ENCODE data around the gene KHSRP. TPM values are rescaled to one million over a fixed set of nuclear protein-coding genes. Genes with fewer than 3 reads are reported as not detected.

KHSRP gene
- total and polyA plus RNA-seq, 2 of the 4 experiments (the other 2 are of a cell fraction) = 31.9 to 93.7 TPM

DNA sequence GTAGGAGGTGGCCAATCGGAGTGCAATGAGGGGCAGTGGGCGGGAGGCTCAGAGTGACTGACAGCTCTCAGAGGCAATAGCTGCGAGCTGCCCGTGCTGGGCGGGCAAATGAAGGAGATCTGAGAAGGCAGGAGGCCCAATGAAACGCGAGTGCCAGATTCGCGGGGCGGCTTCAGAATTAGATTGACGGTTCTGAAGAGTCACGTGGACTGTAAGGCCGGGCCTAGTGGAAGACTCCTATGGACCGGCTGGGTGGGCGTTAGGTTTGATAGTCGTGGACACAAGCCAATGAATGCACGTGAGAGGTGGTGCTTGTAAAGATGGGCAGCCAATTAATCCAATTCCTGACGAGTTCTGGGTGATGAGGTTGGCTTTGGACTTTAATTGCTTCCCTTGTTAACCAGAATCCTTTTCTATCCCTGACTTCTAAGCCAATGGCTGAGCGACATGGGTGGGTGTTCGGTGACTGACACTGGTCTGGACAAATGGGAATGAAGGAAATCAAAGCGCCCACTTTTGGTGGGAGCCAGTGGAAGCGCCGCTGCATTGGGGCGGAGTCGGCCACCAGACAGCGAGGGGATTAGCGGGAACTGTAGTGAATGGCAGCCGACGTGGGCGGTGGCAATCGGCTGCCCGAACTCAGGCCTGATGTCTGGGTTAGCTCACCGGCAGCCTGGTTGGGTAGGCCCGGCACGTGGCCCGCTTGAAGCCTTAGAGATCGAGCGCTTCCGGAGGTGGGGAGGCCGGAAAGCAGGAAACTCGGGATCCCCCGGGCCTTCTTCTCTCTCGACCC, 524 bp upstream of the KHSRP start:
- Histone ChIP-seq H3K4me2 (ENCODE audit: low read depth, low read length) (no peak overlapping the region), H2AK5ac (ENCODE audit: low read depth, low read length) (no peak overlapping the region), H2AFZ (replicated peaks; ENCODE audit: low read length, poor library complexity) (peak overlapping the region; percentile 95), H3K9me3 (ENCODE audit: control insufficient read depth, insufficient read depth, low read length) (peaks cover 3% of the 10 kb centered on the region; the same call in 1 of the 2 replicates), H3K4ac (ENCODE audit: low read depth, low read length) (peak overlapping the region; percentile 76), H3K14ac (replicated peaks; ENCODE audit: low read depth, low read length) (peak overlapping the region; percentile 57), H3K9ac (ENCODE audit: low read depth, low read length) (no peak overlapping the region), H3K23ac (ENCODE audit: low read depth, low read length) (no peak overlapping the region), H2AK9ac (replicated peaks; ENCODE audit: low read depth, low read length, poor library complexity) (peak overlapping the region; percentile 59), H4K20me1 (ENCODE audit: insufficient read depth, low read length) (peaks cover 40% of the 10 kb centered on the region), H3K79me1 (ENCODE audit: low read depth in 1 of 2, low read length in 2 of 2) (peaks cover 0 to 29% of the 10 kb centered on the region in 2 experiments; a peak in 2 of 4 replicates), H3K36me3 (ENCODE audit: control insufficient read depth, insufficient read depth, low read length) (peaks cover 14% of the 10 kb centered on the region), H4K8ac (ENCODE audit: low read depth in 2 of 2, low read length in 2 of 2) (peak overlapping the region; percentile 97 to 100), H4K91ac (ENCODE audit: insufficient read depth, low read depth, low read length) (peak overlapping the region; percentile 86), H3K18ac (ENCODE audit: low read depth, low read length) (no peak overlapping the region; the same call in 1 of the 2 replicates), H3K27me3 (ENCODE audit: control insufficient read depth, insufficient read depth, low read length) (peaks cover 7% of the 10 kb centered on the region; the same call in 1 of the 2 replicates), H3K56ac (ENCODE audit: extremely low read depth, insufficient read depth, low read length) (no peak overlapping the region), H2BK15ac (ENCODE audit: low read depth, low read length) (no peak overlapping the region), H3K4me3 (ENCODE audit: insufficient read depth, low read depth, low read length) (no peak overlapping the region), H3K4me1 (ENCODE audit: control insufficient read depth, insufficient read depth, low read length) (peaks cover 2% of the 10 kb centered on the region; the same call in 1 of the 2 replicates), H2BK5ac (ENCODE audit: low read depth, low read length, poor library complexity, severe bottlenecking) (peak overlapping the region; percentile 16), H3K27ac (ENCODE audit: insufficient read depth, low read length) (peak overlapping the region; percentile 40), H2BK20ac (ENCODE audit: low read depth, low read length) (no peak overlapping the region; the same call in 1 of the 2 replicates), H2BK120ac (ENCODE audit: low read depth, low read length) (no peak overlapping the region; the same call in 1 of the 2 replicates), H3K9me1 (ENCODE audit: insufficient read depth, low read length) (peaks cover 3% of the 10 kb centered on the region; the same call in 1 of the 2 replicates), H4K5ac (ENCODE audit: low read depth, low read length) (peak overlapping the region; percentile 96)
- DNase-seq (peak; percentile 100), ATAC-seq (ENCODE audit: low read depth) (peak; percentile 89)
- in situ Hi-C loops (cut with MboI; ENCODE audit: low sequenced_read_pairs) = no loop called here
- POLR2A ChIA-PET (ENCODE audit: unreplicated experiment) = interaction anchor here (0.6 kb wide), 1 partner anchor 71 kb away, joined by 4 read pairs; no protein-coding TSS in a partner anchor
- WGBS, 2 experiments (ENCODE audit: extremely low coverage in 2 of 2, insufficient read length in 1 of 2) = 4% methylated on average over 18 of the region's 43 CpGs; no CpG with 5 or more reads in 1 of the 2 experiments
- no TSS peak for BruUV-seq (replicated peaks)
- dilution Hi-C loops (cut with HindIII; ENCODE audit: low sequenced_read_pairs, unreplicated experiment) = no loop called here
- intact Hi-C loops (cut with micrococcal nuclease) = loop anchor here (2.0 kb wide), 1 partner anchor 312 kb away; the partner anchor contains the start of gene GPR108
- TF ChIP-seq RFX5 (IDR thresholded peaks at IDR 0.05; ENCODE audit: low read depth, low read length) (no peak), FOS (IDR thresholded peaks at IDR 0.05; ENCODE audit: low read depth, low read length) (peak; percentile 99), POLR2A (IDR thresholded peaks at IDR 0.05; ENCODE audit: low read depth, low read length) (no peak), BHLHE40 (IDR thresholded peaks at IDR 0.05; ENCODE audit: low read depth, low read length) (peak; percentile 89), NFE2L2 (IDR thresholded peaks at IDR 0.05; ENCODE audit: low read depth, low read length) (no peak; the same call in 1 of the 2 replicates), SMC3 (IDR thresholded peaks at IDR 0.05; ENCODE audit: low read depth, low read length) (no peak)
- TF ChIP-seq, protein P1, sequence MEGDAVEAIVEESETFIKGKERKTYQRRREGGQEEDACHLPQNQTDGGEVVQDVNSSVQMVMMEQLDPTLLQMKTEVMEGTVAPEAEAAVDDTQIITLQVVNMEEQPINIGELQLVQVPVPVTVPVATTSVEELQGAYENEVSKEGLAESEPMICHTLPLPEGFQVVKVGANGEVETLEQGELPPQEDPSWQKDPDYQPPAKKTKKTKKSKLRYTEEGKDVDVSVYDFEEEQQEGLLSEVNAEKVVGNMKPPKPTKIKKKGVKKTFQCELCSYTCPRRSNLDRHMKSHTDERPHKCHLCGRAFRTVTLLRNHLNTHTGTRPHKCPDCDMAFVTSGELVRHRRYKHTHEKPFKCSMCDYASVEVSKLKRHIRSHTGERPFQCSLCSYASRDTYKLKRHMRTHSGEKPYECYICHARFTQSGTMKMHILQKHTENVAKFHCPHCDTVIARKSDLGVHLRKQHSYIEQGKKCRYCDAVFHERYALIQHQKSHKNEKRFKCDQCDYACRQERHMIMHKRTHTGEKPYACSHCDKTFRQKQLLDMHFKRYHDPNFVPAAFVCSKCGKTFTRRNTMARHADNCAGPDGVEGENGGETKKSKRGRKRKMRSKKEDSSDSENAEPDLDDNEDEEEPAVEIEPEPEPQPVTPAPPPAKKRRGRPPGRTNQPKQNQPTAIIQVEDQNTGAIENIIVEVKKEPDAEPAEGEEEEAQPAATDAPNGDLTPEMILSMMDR (conservative IDR thresholded peaks at IDR 0.05; ENCODE audit: low read depth, low read length) = no peak
- TF ChIP-seq, protein P2, sequence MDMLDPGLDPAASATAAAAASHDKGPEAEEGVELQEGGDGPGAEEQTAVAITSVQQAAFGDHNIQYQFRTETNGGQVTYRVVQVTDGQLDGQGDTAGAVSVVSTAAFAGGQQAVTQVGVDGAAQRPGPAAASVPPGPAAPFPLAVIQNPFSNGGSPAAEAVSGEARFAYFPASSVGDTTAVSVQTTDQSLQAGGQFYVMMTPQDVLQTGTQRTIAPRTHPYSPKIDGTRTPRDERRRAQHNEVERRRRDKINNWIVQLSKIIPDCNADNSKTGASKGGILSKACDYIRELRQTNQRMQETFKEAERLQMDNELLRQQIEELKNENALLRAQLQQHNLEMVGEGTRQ (IDR thresholded peaks at IDR 0.05; ENCODE audit: low read depth, low read length) = peak; percentile 97
- CTCF ChIA-PET = interaction anchor here (0.5 to 0.6 kb wide), 2 partner anchors 15 to 21 kb away, joined by 3 to 6 read pairs; no protein-coding TSS in a partner anchor

All from IMR-90 (cell line).